Fibroblast of villous mesenchyme (primary cell): ENCODE data around the gene SFT2D2. TPM values are rescaled to one million over a fixed set of nuclear protein-coding genes. Genes with fewer than 3 reads are reported as not detected.
"Not testable (repeated sequence)": the region's sequence is repeated elsewhere in the genome, so short reads cannot be mapped to it uniquely, and the experiment has no call there.

Experiments used
- DNase-seq: peaks from one replicate; pipeline ENCODE4 v3.0.0-alpha.2; 2010; ENCODE audit warnings: low read depth
- H3K4me3 ChIP-seq: 2 replicates; pipeline ENCODE4 v1.5.1; 2011; ENCODE audit warnings: low read depth, mild to moderate bottlenecking, low read length
- CTCF ChIP-seq: IDR thresholded peaks from 2 replicates; pipeline ENCODE4 v1.5.1; 2012; ENCODE audit warnings: low read depth, mild to moderate bottlenecking, low read length; ENCODE audit not compliant: insufficient read depth
- total RNA-seq: library from RNA; depleted of rRNA; stranded (reverse); fragments of >200 nt; gene quantifications from 2 replicates; pipeline ENCODE4 v1.2.3, GENCODE V29; 2012

SFT2D2 gene
- total RNA-seq, result 35.1 and 47.1 TPM in 2 replicates

DNA sequence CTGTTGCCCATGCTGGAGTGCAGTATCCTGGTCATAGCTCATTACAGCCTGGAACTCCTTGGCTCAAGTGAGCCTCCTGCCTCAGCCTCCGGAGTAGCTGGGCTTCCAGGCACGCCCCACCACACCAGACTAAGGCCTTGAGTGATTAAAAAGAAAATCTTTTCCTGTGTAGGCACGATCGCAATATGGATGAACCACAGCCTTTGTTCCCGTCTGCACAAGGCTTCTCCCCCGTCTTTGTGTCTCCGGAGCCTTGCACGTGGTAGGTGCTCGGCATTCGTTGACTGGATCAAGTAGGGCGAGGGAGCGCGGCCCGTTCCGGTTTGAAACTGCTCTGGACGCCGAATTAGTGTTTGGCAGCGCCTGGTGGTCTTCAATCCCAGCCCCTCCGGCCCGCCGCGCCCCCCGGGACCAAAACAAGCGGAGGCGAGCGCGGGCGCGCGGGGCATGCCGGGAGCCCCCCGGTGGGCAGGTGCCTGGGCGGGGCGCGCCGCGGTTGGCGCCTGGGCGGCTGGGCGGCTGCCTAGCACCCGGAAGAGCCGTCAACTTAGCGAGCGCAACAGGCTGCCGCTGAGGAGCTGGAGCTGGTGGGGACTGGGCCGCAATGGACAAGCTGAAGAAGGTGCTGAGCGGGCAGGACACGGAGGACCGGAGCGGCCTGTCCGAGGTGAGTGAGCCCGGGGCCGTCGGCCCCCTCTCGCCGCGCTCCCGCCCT, at the start of gene SFT2D2:
SFT2D2 (plus strand) TSS at position 529 of the 715 bp plus-strand sequence; CDS start at position 605, 76 bp downstream.
- DNase-seq, result peak; percentile 67
- no peak for TF ChIP-seq CTCF
- peak within 1 kb of the TSS; percentile 93 for H3K4me3 ChIP-seq

GRCh38 chr1:168178227-168178637, 47.6 kb upstream of the SFT2D2 start:
- H3K4me3 ChIP-seq, result peak overlapping the region; percentile 99
- no peak for DNase-seq
- no peak for TF ChIP-seq CTCF

- DNase-seq, result peak; percentile 99
- H3K4me3 ChIP-seq, result peak within 1 kb of the TSS; percentile 99
- TF ChIP-seq CTCF, result peak; percentile 56
Observed at GRCh38 chr1:168178638-168179437, 47.0 kb upstream of the SFT2D2 start, which contains the start of gene TIPRL. Gene TIPRL (plus strand): TSS chr1:168178962. CDS start chr1:168179078, 116 bp downstream.

DNA sequence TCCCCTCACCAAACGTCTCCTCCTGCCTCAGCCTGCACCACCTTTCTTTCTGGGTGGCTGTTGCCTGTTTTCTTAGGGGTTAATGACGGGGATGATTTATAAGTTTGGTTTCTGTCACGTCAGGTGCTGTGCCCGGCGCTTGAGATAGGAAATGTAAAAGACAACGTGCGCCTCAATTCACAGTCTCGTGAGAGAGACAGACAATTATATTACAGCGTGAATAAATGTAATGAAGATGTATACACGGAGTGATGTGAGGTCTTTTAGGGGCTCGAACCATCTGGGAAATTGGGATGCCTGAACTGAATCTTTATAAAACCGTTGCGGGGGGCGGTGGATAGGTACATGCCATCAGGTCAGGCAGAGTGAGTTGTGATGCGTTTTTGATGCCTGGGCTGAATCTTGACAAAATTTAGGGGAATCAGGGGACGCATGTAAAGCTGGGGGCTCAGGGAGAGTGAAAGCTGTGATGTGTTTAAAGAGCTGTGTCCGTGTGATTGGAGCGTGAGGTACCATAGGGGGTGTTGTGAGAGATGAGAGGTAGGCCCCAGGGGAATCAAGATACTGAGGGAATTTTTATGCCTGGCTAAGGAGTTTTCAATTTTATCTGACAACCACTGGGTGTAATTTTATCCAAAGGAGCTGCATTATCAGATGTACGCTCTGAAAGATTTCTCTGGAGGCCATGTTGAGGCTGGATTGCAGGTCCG, 46.2 kb upstream of the SFT2D2 start:
- peak; percentile 23 for DNase-seq
- peak overlapping the region; percentile 99 for H3K4me3 ChIP-seq
- peak; percentile 2 for TF ChIP-seq CTCF

DNA sequence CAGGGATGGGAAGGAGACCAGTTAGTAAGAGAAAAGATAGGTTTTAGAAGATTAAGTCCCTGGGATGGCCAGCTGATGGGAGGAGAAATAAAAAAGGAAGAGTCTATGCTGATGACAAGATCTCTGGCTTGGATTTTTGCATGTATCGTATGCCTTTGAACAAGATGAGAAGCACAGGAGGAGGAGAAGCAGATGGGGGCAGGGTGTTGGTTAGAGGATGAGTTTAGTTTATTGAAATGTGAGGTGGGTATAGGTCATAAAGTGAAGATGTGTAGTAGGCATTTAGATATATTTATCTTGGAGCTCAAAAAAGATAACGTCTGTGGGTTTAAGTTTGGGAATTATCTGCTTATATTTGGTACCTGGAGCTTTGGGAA, 45.7 kb upstream of the SFT2D2 start:
- no peak for TF ChIP-seq CTCF
- no peak for DNase-seq
- H3K4me3 ChIP-seq, result peak overlapping the region; percentile 99

DNA sequence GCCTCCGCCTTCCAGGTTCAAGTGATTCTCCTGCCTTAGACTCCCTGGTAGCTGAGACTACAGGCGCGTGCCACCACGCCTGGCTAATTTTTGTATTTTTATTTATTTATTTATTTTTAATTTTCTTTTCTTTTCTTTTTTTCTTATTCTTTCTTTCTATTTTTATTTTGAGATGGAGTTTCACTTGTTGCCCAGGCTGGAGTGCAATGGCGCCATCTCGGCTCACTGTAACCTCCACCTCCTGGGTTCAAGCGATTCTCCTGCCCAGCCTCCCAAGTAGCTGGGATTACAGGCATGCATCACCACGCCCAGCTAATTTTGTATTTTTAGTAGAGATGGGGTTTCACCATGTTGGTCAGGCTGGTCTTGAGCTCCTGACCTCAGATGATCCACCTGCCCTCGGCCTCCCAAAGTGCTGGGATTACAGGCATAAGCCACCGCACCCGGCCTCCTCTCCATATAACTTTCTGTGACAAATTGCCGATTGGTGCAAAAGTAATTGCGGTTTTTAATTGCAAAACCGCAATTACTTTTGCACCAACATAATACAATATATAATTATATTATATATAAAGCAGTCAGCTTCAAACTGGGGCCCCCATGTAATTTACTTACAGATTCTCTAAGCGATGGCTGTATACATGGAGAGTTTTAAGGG, 44.6 kb upstream of the SFT2D2 start:
- not testable (repeated sequence) for DNase-seq, H3K4me3 ChIP-seq
